A375 (cell line): ENCODE data around the gene SIK2. TPM values are rescaled to one million over a fixed set of nuclear protein-coding genes. Genes with fewer than 3 reads are reported as not detected.

Experiments
- total RNA-seq: library from RNA; depleted of rRNA; stranded (reverse); fragments of >200 nt; shearing (Covaris generic); gene quantifications from 2 replicates; pipeline ENCODE4 v1.2.3, GENCODE V29; 2014; rRNA removed

The SIK2 gene
- 8.3 and 11.2 TPM in 2 replicates for total RNA-seq

GRCh38 chr11:111601979-111602864 lies at the start of gene SIK2:
SIK2 (plus strand) TSS chr11:111602449; CDS start chr11:111602564, 115 bp downstream.

GRCh38 chr11:111765984-111766833 lies 164.0 kb downstream of the SIK2 start, which contains the start of gene PPP2R1B:
PPP2R1B (minus strand) TSS chr11:111766389; CDS start chr11:111766361, 28 bp downstream.

Other genes with a start within 250 kb of the SIK2 start
- not detected in 2 replicates for gene POU2AF1, start 223.2 kb upstream of the SIK2 start, total RNA-seq
- not detected in 2 replicates for gene BTG4, start 90.1 kb upstream of the SIK2 start, total RNA-seq
- gene HOATZ, start 87.7 kb upstream of the SIK2 start, total RNA-seq, result not detected in 2 replicates
- gene LAYN, start 61.7 kb upstream of the SIK2 start, total RNA-seq, result not detected in 2 replicates
- gene PPP2R1B, start 163.9 kb downstream of the SIK2 start, total RNA-seq, result 15.1 and 21.6 TPM in 2 replicates